DMS 273 treated with DMSO at 0.1 percent for 48 hours (cell line): ENCODE measurements around the gene ICA1.

Experiments used
- DNase-seq: peaks from one replicate; lab custom pipeline; 2025; lab: John Stamatoyannopoulos, UW

Gene ICA1

DNA sequence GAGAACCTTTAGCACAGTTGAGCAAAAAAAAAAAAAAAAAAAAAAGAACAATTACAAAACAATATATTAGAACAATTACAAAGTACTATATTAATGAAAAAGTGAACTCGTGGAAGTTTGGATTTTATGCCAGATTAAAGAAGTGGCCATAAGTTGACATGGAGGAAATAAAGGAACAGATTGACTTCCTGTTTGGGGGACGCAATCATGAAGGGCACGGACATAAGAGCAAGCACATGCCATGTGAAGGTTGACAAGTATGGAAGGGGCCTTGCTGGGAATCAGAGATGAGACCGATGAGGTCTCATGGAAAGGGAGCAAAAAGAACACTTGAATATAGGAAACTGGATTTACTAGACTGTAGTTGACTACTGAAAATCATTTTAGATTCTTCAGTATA is 61.7 kb downstream of the ICA1 start:
- no peak for DNase-seq

DNA sequence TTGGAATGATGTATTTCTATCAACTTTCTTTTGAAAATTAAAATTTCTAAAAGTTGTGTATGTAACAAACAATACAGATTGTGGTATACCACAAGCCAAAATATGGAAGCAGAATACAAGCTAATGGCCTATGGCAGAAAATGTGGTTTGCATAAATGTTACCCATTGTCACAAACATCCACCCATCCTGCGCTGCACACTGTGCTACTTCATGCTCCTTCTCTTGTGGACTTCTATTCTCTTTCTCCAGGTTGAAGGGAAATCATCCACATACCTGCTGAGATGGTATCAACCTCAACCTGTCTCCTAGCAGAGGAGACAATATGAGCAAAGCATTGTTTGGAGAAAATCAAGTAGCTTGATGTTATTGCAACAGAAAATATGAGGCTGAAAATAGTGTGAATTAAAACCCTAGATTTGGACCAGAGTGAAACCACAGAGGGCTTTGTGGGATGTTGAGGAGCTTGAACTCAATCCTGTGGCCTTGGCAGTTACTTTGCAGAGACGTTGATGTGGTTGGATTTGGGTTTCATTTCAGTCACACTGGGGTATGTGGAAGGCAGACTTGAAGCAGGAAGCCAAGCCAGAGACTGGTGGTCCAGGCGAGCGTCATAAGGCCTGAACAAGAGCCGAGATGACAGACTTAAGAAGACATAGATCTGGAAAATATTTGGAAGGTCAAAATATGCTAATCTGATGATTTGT is 63.8 kb downstream of the ICA1 start:
- DNase-seq: no peak

DNA sequence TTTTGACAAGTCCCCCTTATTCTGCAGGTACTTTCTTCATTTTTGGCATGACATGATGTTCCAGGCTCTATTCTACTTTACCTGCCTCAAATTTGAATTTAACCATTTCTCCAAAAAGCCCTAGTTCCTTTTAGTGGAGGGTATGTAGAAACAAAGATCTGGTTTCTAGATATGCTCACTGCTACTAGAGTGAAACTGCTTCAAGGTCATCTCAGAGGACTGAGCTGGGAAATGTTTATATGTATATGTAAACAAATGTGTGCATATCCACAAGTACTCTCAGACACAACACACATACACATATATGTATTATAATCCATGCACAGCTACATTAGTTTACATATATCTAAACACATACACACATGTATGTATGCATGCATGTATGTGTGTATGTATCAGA is 69.1 kb downstream of the ICA1 start:
- DNase-seq: no peak

DNA sequence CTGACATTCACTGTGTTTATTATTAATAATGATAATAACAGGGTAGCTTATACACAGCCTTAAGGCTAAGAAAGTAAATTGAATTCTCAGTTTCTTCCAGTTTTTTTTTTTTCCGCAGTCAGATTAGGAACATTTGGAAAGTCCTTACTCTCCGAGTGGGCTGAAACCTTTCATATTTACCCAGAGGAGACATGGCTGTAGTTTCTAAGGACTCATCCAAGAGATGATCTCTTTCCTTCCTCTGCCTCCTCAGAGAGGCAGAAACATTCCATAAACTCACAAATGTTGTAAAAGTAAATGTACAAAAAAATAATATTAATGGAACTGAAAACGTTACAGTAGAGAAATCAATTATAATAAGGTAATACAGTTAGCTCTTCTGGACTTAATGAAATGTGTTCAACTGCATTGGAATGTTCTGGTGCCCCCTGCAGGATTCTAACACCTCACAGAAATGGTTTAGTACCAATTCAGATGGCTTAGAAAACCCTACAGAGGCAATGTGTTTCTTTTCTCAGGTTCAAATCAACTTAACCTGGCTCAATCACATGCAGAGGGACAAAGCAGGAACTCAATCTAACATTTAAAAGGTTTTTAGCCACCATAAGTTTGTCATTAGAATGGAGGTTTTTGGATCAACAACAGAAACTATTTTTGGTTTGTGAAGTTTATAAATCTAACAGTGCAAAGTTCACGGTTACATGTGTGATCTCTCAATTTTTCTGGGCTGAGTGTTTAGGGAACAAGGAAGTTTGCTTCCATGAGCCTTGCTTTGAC is 71.7 kb downstream of the ICA1 start:
- DNase-seq: peak; percentile 19

DNA sequence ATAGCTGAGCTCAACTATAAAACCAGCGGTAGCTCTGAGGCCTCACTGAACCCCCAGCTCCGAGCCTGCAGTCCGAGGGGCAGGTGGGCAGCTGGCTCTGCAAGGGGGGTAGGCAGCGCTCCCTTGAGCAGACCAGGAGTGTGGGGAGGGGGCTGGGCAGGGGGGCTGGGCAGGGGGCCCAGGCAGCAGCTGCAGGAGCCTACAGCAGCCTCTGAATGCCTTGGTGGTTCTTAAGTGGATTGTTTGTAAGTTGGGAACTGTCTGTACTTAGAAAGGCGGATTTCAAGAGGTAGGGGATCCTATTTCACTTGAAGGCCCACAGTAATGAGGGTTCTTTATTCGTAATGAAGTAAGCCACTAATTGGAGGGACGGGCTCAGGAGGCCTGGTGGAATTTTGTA is 72.3 kb downstream of the ICA1 start:
- DNase-seq: no peak

DNA sequence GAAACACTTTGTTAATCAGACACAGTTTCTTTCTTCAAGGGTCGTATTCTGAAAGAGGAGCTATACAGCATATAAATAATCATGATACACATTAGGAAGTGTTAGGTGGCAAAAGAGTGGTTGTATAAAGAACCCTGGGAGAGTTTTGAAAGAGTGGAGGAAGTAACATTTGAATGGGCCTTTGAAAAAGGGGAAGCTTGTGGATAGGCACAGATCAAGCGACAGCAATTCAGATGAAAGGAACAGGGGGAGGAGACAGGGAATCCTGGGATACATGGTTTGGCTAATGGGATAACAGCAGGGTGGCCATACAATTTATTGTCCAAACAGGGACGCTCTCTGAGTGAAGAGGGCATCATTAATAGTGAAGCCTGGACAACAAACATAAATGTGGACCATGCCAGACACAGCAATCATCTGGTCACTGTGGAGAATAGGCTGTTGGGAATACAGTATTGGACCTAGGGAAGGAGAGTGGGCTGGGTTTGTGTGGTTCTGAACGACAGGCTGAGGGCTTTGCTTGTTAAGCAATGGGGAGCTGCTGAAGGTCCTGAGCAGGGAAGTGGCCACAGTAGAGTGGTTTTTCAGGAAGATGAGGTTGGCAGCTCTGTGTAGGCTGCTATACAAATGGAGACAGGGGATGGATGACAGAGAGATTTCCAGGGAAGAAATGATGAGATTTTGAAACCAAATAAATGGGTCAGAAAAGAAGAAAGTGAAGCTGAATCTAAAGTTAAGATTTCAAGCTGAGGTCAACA is 75.9 kb downstream of the ICA1 start:
- no peak for DNase-seq

DNA sequence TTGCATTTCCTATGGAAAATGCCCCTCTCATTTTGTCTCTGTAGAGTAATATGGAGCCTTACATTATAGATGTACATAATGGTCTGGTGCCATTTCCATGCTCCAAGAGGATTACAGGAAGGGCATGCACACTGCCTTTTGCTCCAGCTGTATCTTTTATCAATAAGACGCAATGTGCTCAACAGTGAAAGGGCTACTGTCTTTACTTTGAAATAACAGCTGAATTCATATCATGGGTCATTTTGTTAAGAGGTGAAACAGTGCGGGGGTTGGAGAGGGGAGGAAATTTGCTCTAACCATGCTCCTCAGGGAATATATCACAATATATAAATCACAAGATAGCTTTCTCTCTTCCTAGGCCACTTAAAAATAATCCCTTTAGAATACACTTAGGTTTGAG is 77.7 kb downstream of the ICA1 start:
- DNase-seq: no peak

DNA sequence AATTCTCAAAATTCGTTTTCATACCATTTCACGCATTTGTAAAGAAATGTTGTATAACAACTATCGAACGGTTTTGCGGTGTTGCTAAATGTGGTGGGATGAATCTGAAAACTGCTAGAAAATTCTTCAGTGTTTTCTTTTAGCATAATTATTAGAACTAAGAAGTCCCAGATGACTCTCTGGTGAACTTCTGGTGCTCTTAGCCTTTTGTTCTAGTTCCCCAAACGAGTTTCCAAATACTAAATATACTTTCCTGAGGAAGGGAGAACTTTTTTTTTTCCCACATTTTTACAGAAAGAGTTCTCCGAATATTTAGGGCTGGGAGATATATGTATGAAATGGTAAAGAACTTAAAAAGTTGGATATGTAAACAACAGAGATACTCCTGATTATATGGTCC is 82.5 kb downstream of the ICA1 start:
- DNase-seq: no peak

DNA sequence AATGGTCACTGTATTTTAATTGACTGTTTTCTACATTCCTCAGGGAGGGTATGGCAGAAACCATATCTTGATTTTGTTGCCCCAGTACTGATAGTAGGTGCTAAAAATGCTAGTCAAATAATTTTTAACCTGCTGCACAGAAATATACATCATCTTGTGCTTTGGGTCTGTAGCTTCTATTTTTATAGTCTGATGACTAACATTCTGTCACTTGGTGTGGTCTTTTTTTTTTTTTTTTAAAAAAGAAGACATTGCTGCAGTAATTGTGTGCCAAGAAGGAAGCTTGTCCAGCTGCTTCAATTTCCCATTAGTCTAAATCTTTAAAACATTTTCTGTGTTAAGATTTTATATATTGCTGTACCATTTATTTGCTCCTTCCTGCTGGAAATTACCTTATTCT is 83.6 kb downstream of the ICA1 start:
- no peak for DNase-seq

DNA sequence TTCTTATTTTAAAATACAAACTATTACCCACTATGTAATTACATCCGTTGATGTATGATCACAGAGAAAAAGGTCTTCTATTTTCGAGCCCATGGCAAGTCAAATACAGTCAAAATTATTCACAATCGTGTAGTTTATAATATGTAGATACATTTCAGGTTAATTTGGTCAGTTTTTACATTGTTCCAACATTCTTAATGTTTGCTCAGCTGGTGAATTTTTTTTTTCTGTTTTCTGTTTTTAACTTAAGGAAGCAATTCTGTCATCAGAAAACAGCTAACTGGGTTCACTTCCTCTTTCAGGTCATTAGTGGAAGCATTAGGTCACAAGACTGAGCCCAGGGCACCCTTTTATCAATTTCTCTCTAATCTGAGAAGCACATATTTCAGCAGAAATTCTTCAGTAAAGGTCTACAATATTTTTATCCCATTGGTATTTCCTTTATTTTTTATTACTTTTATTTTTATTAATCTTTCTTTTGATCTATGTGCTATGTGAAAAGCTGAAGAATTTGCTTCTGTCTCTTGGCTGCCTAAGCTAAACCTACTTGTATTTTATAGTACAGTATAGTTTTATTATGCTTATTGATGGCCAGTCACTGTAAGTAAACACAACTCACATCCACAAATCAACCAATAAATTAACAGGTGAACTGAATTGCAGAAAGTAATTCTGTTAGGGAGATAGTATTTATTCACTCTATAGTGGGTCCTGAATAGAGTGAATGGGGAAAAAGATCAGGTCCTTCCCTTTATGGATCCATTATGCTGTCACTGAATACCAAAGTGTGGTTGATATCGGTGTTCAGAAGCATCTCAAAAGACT is 84.6 kb downstream of the ICA1 start:
- no peak for DNase-seq

DNA sequence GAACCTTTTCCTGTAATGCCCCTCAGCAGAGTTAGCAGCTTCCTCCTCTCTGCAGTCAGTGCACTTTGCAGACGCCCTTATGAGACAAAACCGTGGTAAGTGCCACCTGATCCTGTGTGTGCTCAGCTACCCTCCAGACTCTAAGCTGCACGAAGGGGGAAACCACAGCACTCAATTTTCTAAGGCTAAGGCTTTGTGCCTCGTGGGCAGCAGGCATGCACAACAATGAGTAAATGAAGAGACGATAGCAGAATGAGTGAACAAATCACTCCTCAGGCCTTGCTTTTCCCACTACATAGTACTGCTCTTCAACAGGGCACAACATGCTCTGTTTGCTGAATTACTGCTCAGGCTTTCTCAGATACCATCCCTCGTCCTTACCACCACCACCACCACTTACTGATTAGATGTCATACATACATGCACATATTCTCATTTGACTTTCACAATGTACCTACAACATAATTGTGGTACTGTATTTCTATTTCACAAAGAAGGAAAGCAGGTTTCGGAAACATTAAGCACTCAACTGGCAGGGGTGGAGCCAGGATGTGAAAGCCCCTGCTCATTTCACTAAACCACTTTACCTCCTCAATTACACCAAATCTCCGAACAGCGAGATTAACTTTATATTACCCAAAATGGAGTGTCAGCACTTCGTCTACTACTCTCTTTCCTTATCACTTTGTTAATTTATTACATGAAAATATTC is 85.4 kb downstream of the ICA1 start:
- DNase-seq: no peak

DNA sequence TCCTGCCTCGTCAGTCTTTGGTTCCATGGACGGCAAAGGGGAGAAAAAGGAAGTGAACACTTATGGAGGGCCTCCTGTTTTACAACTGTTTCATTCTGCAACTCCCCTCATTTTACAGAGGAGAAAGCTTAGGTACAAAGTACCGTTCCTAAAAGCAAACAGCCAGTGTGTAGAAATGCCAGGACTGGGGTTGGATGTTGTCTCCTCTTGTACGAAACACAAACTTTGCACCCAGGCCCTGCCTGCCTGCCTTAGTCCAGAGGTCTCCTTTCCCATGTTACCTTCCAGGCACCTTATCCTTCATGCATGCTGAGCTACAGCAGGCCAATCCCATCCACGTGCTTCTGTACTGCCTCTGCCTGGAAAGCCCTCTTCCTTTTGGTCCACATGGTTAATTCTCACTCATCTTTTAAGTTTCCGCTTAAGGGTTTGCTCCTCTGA is 86.0 kb downstream of the ICA1 start:
- DNase-seq: no peak

DNA sequence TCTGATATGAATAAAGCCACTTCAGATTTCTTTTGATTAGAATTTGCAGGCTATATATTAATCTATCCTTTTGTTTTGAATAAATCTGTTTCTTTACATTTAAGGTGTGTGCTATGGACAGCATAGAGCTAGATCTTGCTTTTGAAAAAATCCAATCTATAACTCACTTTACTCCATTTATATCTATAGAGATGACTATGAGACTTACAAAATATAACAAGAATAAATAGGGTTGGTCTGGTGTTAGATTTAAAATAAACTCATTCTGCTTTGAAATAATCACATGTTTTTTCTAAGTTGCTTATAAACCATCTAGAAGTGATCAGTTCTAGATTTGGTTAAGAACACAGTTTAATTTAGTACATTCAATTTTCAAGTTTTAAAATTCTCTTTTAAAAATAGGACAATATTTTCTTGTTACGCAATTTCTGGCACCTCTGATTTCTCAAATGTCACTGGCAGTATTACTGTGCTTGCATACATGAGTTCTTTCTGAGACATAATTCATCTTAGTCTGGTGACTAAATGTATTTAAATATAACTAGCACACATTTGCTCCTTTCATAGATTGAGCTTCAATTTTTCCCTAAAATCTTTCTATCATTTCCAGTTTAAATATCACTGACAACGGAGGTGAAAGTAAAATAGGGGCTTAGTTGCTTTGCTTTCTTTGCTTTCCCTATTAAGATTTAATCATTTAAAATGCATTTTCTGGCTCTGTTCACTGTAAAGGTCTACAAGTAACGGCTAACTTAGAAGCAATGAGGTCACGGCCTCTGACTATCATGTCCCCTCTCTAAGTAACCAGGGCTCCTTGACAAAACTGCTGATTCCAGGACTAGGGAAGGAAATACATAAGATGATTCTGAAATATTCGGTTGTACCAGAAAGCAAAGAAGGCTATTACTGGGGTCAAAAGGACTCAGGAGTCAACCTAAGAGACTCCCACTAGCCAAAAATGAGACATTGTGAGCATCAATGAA is 89.3 kb downstream of the ICA1 start:
- no peak for DNase-seq

DNA sequence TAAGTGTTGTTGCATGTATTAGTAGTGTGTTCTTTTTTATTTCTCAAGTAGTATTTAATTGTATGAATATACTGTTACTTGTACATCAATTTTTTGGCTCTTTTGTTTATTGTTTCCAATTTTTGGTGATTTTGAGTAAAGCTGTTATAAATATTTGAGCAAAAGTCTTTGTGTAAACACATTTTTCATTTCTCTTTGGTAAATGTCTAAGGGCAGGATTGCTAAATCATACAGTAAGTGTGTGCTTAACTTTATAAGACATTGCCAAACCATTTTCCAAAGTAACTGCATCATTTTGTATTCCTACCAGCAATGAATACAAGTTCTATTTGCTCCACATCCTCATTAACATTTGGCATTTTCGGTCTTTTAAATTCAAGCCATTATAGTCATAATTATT is 92.8 kb downstream of the ICA1 start:
- DNase-seq: no peak

DNA sequence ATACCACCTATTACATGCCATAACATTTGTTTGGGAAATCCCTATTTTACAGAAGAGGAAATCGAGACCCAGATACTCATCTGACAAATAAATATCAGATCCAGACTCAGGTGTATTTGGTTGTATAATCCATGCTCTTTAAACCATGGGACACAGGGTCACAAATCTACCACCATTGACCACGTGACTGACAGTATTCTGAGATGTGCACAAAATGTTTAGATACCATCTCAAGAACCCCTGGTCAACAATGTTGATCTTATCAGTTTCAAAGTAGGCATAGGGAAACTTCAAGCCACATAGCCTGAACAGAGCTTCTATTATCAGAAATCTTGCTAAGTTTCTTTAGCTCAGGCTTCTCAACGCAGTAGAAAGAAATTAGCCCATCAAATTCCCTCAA is 93.6 kb downstream of the ICA1 start:
- DNase-seq: no peak

DNA sequence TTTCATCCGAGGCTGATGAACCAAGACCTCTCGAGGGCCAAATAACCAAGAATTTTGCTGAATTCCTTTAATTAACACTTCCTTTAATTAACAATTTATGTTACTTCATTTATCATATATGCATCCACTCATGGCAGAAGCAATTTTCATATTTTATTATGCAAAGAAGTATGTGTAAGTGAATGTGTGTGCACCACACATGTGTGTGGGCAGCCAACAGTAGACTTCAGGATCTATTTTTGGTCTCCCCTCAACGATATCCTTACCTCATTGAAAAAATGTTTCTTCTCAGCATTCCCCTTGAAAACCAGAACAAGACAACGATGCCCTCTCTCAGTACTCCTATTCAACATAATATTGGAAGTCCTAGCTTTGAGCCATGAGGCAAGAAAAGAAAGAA is 96.8 kb downstream of the ICA1 start:
- no peak for DNase-seq

DNA sequence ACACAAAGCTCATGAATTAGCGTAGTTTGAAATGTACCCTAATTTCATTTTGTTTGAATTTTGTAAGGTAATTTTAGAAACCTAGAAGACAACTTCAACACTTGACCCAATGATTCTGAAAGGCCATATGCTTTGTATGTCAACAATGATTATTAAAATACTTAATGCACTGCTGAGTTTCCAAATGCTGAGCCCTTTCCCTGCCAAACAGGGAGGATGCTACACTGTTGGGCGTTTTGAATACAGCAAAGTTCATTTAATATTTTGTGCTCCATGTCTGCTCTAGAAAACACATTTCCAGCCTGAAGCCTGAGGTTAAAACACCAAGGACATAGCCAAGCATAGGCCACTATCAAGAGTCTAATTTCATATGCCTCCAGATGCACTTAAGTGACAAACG is 99.8 kb downstream of the ICA1 start:
- no peak for DNase-seq

DNA sequence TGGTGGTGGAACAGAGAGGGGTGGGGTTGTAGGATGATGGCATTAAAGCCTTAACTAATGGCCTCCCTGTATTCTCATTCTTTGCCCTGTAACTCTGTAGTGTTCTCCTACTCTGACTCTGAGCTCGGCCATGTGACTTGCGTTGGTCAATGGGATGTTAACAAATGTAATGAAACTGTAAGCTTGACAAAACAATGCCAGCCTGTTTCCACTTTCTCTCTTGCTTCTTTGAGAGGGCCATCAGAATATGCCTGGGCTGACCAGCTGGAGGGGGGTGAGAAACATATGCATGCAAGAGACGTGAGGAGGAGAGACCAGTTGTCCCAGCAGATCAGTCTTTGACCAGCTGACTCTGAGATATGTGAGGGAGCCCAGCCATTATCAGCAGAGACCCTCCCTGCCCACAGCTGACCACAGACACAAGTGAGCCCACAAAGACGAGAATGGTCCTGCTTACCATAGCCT is 100.6 kb downstream of the ICA1 start:
- no peak for DNase-seq

DNA sequence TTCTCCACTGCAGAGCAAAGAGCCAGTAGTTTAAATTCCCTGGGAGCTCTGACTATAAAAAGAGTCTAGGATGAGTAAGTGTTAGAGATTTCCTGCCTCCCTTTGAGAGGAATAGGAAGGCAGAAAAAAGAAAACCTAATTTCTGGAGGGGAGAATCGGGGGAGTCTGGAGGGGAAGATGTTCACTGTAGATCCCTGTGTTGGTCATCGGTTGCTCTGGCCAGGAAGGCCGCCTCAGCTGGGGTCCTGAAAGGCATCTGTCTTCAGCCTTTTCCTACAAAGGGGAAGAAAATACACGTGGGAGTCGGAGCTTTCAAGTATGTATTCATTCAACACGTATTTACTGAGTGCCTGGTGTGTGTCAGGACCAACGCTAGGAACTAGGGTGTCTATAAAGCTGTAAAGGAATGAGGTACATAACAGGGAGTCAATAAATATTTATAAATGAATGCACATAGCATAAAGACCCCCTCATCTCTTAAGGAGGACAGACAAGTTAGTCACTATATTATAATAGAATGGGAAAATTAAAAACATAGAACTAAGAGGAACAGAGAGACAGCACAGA is 101.1 kb downstream of the ICA1 start:
- no peak for DNase-seq

DNA sequence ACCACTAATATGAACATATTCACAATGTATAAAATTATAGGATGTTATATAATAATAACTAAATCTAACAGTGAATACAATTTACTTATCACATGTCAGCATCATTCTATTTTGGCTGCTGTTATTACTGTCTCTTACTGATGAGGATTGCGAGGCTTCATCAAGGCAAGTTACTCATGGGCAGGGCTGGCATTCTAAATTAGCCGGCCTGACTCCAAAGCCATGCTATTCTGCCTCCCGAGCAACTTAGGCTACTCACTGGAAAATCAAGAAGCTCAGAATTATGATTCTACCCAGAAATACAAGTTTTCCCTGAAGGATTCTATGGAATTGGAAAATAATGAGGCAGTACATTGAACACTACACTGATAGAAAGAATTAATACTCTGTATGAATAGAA is 101.7 kb downstream of the ICA1 start:
- DNase-seq: no peak
